ENCODE data around the gene C22orf39.

Gene C22orf39

DNA sequence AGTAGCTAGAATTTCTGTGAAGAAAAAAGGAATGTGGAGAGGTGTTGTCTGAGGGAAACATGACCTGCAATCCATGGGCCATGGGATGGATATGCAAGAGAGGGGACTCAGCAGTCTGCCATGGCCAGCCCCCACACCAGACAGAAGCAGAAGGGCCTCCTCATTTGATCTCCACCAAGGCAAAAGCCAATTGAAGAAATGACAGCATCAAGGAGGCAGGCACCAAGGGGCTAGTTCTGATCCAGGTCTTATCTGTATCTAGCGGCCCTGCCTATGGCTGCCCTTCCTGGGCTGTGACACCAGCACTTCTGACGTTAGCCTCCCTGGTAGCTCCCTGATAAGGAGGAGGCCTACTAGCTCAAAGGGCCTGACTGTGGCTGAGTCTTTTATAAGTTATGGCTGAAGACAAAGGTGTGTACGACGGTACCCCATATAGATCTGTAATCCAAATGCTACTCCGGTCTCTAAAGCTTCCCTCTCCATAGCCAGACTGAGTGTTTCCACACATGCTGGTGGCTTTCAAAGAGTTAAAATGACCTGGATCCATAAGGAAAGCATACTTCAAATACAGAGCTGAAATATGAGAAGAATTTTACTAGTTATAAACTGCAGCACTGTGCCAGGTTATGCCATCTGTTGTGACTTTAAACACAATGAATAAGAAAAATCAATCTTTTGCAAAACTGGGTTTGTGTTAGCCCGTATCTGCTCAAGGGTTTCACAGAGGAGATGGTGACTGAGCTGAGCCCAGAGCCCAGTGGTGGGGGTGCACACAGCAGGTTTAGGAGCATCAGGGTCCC, 50.4 kb downstream of the C22orf39 start:
- DNase-seq: no peak

DNA sequence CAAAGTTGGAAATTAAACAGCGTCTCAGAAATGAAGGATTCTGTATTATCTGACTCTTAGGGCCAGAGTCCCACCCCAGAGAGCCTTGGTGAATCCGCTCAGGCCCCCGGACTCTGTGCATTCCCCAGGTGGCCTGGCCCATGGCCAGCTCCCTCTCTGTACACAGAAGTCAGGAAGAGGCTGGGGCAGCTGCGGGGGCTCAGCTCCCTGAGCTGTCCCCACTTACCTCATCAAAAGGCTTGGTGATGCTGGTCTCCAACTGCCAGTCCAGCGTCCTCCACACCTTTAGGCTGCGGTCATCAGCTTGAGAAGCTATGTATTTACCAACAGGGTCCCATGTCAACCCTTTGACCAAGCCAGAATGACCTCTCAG, 51.0 kb downstream of the C22orf39 start:
- DNase-seq: no peak

DNA sequence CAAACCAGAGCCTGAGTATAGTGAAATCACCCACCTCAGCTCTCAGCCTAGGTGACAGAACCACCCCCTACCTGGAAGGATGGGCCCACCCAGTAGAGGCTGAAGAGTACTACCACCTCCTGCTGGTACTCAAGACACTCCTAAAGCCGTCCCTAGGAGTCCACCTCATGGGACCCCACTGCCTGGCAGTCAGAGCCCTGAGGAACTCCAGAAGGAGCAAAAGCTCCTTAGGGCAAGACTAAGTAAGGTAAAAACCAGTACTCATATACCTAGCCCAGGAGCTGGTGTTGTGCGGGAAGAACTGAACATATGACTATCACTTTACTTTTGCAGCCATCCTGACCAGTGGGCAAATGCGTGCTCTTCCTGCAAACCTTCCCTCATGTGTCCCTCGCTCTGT, 52.2 kb downstream of the C22orf39 start:
- no peak for DNase-seq

DNA sequence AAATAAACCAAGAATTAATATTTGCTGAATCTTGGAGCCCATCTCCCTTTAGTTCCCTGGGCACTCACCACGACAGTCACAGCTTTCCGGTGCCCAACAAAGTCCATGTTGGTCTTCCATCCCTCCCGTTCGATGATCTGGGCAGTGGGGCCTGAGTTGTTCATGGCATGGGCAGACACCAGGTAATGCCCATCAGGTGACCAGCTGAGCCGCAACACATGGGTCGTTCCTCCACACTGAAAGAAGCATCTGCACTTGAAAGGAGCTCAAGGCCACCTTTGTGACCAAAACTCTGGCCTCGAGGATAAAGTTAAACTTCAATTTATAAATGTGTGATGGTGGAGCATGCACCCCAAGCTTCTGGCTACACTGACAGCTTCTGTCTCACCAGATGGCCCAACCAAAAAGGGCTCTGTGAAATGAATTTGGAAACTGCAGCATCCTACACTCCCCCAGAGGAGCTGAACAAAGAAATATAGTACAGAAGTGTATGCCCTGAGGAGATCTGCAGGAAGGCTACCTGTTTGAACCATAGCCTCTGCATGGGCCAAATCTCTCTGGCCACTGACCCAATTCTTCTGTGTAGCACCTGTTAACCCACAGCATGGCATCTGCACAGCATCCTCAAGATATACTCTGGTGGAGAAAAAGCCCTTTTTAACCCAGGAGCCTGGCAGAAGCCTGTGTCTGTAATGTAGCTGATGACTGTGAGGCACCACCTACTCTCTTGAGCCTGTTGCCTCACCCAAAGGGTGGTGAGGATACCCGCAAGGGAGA, 53.0 kb downstream of the C22orf39 start:
- DNase-seq: no peak

DNA sequence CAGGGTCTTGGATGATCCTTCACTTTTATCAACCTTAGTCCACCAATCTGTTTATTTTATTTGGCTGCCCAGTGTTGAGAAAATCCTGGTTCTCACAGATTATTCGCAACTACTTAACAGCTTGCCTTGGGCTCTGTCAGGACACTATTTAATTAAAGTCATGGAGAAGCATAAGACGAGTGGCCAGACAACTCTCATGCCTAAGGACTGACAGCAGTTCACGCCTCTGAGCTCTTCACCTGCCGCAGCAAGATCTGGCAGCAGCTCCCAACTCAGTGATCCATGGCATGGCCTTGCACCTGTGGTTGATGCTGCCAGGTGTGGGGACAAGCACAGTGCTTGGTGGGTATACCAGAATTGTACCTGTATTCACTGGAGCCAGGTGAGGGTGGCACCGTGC, 53.8 kb downstream of the C22orf39 start:
- DNase-seq: no peak

Data from NCI-H1417 (cell line).